ENCODE data around the gene MPRIP.

The MPRIP gene

GRCh38 chr17:17196776-17197175 lies 154.5 kb downstream of the MPRIP start:
- TF ChIP-seq, protein P1, sequence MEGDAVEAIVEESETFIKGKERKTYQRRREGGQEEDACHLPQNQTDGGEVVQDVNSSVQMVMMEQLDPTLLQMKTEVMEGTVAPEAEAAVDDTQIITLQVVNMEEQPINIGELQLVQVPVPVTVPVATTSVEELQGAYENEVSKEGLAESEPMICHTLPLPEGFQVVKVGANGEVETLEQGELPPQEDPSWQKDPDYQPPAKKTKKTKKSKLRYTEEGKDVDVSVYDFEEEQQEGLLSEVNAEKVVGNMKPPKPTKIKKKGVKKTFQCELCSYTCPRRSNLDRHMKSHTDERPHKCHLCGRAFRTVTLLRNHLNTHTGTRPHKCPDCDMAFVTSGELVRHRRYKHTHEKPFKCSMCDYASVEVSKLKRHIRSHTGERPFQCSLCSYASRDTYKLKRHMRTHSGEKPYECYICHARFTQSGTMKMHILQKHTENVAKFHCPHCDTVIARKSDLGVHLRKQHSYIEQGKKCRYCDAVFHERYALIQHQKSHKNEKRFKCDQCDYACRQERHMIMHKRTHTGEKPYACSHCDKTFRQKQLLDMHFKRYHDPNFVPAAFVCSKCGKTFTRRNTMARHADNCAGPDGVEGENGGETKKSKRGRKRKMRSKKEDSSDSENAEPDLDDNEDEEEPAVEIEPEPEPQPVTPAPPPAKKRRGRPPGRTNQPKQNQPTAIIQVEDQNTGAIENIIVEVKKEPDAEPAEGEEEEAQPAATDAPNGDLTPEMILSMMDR (IDR thresholded peaks at IDR 0.05; ENCODE audit: borderline replicate concordance, insufficient read depth, low read depth, low read length): no peak
- no peak overlapping the region for H3K4me3 ChIP-seq (ENCODE audit: low read depth, low read length)

GRCh38 chr17:17198281-17198680 lies 156.0 kb downstream of the MPRIP start:
- no peak overlapping the region for H3K4me3 ChIP-seq (ENCODE audit: low read depth, low read length)
- TF ChIP-seq, protein P1 (IDR thresholded peaks at IDR 0.05; ENCODE audit: borderline replicate concordance, insufficient read depth, low read depth, low read length): no peak

DNA sequence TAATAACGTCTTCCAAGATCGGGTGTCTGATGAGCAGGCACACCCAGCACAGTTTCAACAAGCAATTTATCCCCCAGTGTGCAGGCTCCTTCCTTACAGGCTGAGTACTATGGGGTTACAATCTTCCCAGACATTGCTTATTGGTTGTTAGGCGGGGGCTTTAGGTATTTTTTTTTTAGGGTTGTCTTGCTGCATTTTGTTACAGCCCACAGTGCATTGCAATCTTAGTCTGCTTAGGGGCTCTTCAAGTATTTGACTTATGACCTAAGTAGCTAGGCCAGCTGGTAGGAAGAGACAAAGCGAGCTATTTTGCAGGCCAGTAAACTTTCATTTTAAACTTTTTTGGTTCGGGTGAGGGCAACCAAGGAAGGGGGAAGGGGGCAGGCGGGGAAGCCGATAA lies 158.1 kb downstream of the MPRIP start:
- no peak overlapping the region for H3K4me3 ChIP-seq (ENCODE audit: low read depth, low read length)
- TF ChIP-seq, protein P1 (IDR thresholded peaks at IDR 0.05; ENCODE audit: borderline replicate concordance, insufficient read depth, low read depth, low read length): no peak

- H3K4me3 ChIP-seq (ENCODE audit: low read depth, low read length): no peak overlapping the region
- TF ChIP-seq, protein P1 (IDR thresholded peaks at IDR 0.05; ENCODE audit: borderline replicate concordance, insufficient read depth, low read depth, low read length): no peak
Measured at GRCh38 chr17:17200831-17201230, 158.6 kb downstream of the MPRIP start.

- no peak overlapping the region for H3K4me3 ChIP-seq (ENCODE audit: low read depth, low read length)
- TF ChIP-seq, protein P1 (IDR thresholded peaks at IDR 0.05; ENCODE audit: borderline replicate concordance, insufficient read depth, low read depth, low read length): no peak
Measured at GRCh38 chr17:17201271-17201670, 159.0 kb downstream of the MPRIP start.

GRCh38 chr17:17201907-17202306 lies 159.7 kb downstream of the MPRIP start:
- H3K4me3 ChIP-seq (ENCODE audit: low read depth, low read length): no peak overlapping the region
- TF ChIP-seq, protein P1 (IDR thresholded peaks at IDR 0.05; ENCODE audit: borderline replicate concordance, insufficient read depth, low read depth, low read length): no peak

DNA sequence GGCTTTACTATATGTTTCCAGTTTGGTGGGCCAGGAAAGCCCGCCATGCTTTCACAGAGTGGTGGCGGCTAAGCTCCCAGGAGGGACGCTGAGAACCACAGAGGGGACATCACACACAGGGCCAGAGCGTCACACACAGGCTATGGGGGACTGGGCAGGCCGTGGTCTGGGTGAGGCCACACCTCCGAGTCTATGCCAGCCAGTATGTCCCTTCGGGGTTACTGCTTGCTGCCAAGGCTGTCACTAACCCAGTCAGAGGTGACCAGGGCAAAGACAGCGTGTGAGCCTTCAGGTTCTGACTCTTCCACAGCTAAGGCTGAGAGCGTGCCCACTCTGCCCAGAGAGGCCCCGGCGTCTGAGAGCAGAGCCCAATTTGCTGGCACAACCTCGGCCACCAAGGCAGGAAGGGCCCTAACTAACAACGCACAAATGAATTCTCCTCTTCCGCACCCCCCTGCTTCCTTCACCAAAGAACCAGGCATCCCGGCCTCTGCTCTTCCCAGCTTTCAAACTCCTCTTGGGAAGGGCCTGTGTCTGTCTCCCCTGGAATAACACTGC lies 161.0 kb downstream of the MPRIP start:
- TF ChIP-seq, protein P1 (IDR thresholded peaks at IDR 0.05; ENCODE audit: borderline replicate concordance, insufficient read depth, low read depth, low read length): no peak
- H3K4me3 ChIP-seq (ENCODE audit: low read depth, low read length): no peak overlapping the region
